Activated CD4-positive, alpha-beta T cell treated with anti-CD3 and anti-CD28 coated beads for 36 hours (primary cell): ENCODE data around the gene PTCSC3. TPM values are rescaled to one million over a fixed set of nuclear protein-coding genes. Genes with fewer than 3 reads are reported as not detected.

Source experiments
- total RNA-seq, 2 experiments: library from RNA; stranded (reverse); gene quantifications; one replicate each; pipeline ENCODE4 v1.2.3, GENCODE V29; 2021

PTCSC3 gene
- total RNA-seq, 2 experiments from 2014 or later: not detected

Other genes with a start within 250 kb of the PTCSC3 start
- gene MBIP, start 143.9 kb upstream of the PTCSC3 start, total RNA-seq: 10 to 100 TPM; 32.8 to 33.0 TPM